ENCODE results near the gene IFIT5.

DNA sequence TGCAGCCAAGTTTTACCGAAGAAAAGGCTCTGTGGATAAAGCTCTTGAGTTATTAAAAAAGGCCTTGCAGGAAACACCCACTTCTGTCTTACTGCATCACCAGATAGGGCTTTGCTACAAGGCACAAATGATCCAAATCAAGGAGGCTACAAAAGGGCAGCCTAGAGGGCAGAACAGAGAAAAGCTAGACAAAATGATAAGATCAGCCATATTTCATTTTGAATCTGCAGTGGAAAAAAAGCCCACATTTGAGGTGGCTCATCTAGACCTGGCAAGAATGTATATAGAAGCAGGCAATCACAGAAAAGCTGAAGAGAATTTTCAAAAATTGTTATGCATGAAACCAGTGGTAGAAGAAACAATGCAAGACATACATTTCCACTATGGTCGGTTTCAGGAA is 11.3 kb upstream of the IFIT5 start:
- TF ChIP-seq, protein P1, sequence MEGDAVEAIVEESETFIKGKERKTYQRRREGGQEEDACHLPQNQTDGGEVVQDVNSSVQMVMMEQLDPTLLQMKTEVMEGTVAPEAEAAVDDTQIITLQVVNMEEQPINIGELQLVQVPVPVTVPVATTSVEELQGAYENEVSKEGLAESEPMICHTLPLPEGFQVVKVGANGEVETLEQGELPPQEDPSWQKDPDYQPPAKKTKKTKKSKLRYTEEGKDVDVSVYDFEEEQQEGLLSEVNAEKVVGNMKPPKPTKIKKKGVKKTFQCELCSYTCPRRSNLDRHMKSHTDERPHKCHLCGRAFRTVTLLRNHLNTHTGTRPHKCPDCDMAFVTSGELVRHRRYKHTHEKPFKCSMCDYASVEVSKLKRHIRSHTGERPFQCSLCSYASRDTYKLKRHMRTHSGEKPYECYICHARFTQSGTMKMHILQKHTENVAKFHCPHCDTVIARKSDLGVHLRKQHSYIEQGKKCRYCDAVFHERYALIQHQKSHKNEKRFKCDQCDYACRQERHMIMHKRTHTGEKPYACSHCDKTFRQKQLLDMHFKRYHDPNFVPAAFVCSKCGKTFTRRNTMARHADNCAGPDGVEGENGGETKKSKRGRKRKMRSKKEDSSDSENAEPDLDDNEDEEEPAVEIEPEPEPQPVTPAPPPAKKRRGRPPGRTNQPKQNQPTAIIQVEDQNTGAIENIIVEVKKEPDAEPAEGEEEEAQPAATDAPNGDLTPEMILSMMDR (conservative IDR thresholded peaks at IDR 0.05), result no peak
- TF ChIP-seq ZFX (IDR thresholded peaks at IDR 0.05), result no peak
